ENCODE measurements around the gene PIK3R4. TPM values are rescaled to one million over a fixed set of nuclear protein-coding genes. Genes with fewer than 3 reads are reported as not detected.

The PIK3R4 gene
- total RNA-seq, 1 experiment from 2014 or later, result 20.0 TPM

DNA sequence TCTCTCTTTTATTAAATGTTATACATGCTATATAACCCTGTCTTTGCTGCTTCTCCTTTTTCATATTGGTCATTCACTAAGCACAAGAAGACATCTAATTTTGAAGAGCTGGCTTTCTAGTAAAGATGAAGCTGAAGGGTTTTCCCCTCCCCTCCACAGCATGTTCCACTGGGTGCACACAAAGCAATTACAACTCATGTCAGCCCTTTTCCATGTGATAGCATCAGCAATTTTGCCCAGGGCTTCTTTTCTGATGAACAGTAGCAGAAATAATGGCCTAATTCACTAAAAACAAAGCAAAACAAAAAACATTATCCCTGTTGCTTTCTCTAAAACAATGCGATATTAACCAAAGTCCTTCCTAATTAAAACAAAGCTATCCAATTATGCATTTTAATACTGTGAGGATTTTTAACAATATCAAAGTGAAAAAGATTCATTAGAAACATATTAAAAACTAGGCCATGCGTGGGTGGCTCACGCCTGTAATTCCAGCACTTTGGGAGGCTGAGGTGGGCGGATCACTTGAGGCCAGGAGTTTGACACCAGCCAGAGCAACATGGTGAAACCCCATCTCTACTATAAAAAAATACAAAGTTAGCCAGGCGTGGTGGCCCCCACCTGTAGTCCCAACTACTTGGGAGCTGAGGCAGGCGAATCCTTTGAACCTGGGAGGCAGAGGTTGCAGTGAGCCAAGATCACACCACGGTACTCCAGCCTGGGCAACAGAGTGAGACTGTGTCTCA lies 12.2 kb upstream of the PIK3R4 start:
- POLR2A ChIA-PET, result no interaction called here
- H3K9me3 Mint-ChIP-seq (ENCODE audit: unreplicated experiment), result no peaks in the 10 kb centered on the region

GRCh38 chr3:130757611-130758150 lies 11.1 kb upstream of the PIK3R4 start:
- H3K27me3 ChIP-seq (replicated peaks; ENCODE audit: control insufficient read depth, insufficient read depth, low read length), result no peaks in the 10 kb centered on the region
- H3K9me3 ChIP-seq, result no peaks in the 10 kb centered on the region
- ChIA-PET POLR2A (no interaction called here), CTCF (interaction anchor here (1.3 kb wide), 1 partner anchor 136 kb away, joined by 3 read pairs; the partner anchor contains the start of gene ATP2C1)
- Mint-ChIP-seq H3K27me3 (ENCODE audit: insufficient read depth, unreplicated experiment) (peaks cover 3% of the 10 kb centered on the region), H3K27ac (ENCODE audit: unreplicated experiment) (no peak overlapping the region), H3K9me3 (ENCODE audit: unreplicated experiment) (no peaks in the 10 kb centered on the region), H3K4me1 (ENCODE audit: low read depth, unreplicated experiment) (no peaks in the 10 kb centered on the region), H3K4me3 (ENCODE audit: unreplicated experiment) (no peak overlapping the region), H3K36me3 (ENCODE audit: insufficient read depth, unreplicated experiment) (no peaks in the 10 kb centered on the region)
- TF ChIP-seq CTCF (IDR thresholded peaks at IDR 0.05; ENCODE audit: insufficient read depth in 1 of 2, low read depth in 1 of 2, low read length in 1 of 2, severe bottlenecking in 1 of 2, unreplicated experiment in 1 of 2), result no peak
- no peaks in the 10 kb centered on the region for H3K4me1 ChIP-seq
- BruUV-seq (replicated peaks), result no TSS peak
- no peaks in the 10 kb centered on the region for H3K36me3 ChIP-seq (ENCODE audit: control insufficient read depth, insufficient read depth, low read length)
- no peak for DNase-seq
- H3K4me3 ChIP-seq (ENCODE audit: low read depth, low read length), result no peak overlapping the region
- intact Hi-C loops (cut with micrococcal nuclease; ENCODE audit: unreplicated experiment), result loop anchor here (10.0 kb wide), 1 partner anchor 483 kb away; no protein-coding TSS in a partner anchor

More for the DNA sequence above, 12.2 kb upstream of the PIK3R4 start:
- Mint-ChIP-seq H3K36me3 (ENCODE audit: insufficient read depth, unreplicated experiment) (no peaks in the 10 kb centered on the region), H3K27me3 (ENCODE audit: insufficient read depth, unreplicated experiment) (no peaks in the 10 kb centered on the region), H3K27ac (ENCODE audit: unreplicated experiment) (no peak overlapping the region), H3K4me1 (ENCODE audit: low read depth, unreplicated experiment) (no peaks in the 10 kb centered on the region), H3K4me3 (ENCODE audit: unreplicated experiment) (no peak overlapping the region)
- Histone ChIP-seq H3K27me3 (replicated peaks; ENCODE audit: control insufficient read depth, insufficient read depth, low read length) (no peaks in the 10 kb centered on the region), H3K4me1 (no peaks in the 10 kb centered on the region), H3K36me3 (ENCODE audit: control insufficient read depth, insufficient read depth, low read length) (no peaks in the 10 kb centered on the region), H3K4me3 (ENCODE audit: low read depth, low read length) (no peak overlapping the region), H3K9me3 (no peaks in the 10 kb centered on the region)
- DNase-seq, result no peak
- no TSS peak for BruUV-seq (replicated peaks)
- CTCF ChIA-PET, result interaction anchor here (1.3 kb wide), 1 partner anchor 135 kb away, joined by 3 read pairs; the partner anchor contains the start of gene ATP2C1
- intact Hi-C loops (cut with micrococcal nuclease; ENCODE audit: unreplicated experiment), result loop anchor here (1.0 to 10.0 kb wide), 2 partner anchors 135 to 484 kb away; no protein-coding TSS in a partner anchor
- no peak for TF ChIP-seq CTCF (IDR thresholded peaks at IDR 0.05; ENCODE audit: insufficient read depth in 1 of 2, low read depth in 1 of 2, low read length in 1 of 2, severe bottlenecking in 1 of 2, unreplicated experiment in 1 of 2)

- H3K27me3 Mint-ChIP-seq (ENCODE audit: insufficient read depth, unreplicated experiment), result peaks cover 3% of the 10 kb centered on the region
- no peaks in the 10 kb centered on the region for H3K4me1 ChIP-seq
- BruUV-seq (replicated peaks), result no TSS peak
- H3K9me3 Mint-ChIP-seq (ENCODE audit: unreplicated experiment), result no peaks in the 10 kb centered on the region
- no peak for TF ChIP-seq CTCF (IDR thresholded peaks at IDR 0.05; ENCODE audit: insufficient read depth in 1 of 2, low read depth in 1 of 2, low read length in 1 of 2, severe bottlenecking in 1 of 2, unreplicated experiment in 1 of 2)
- DNase-seq, result no peak
- no peaks in the 10 kb centered on the region for H3K9me3 ChIP-seq
- intact Hi-C loops (cut with micrococcal nuclease; ENCODE audit: unreplicated experiment), result loop anchor here (10.0 kb wide), 1 partner anchor 481 kb away; no protein-coding TSS in a partner anchor
- H3K36me3 ChIP-seq (ENCODE audit: control insufficient read depth, insufficient read depth, low read length), result no peaks in the 10 kb centered on the region
- H3K27ac Mint-ChIP-seq (ENCODE audit: unreplicated experiment), result no peak overlapping the region
- H3K36me3 Mint-ChIP-seq (ENCODE audit: insufficient read depth, unreplicated experiment), result no peaks in the 10 kb centered on the region
- H3K4me3 Mint-ChIP-seq (ENCODE audit: unreplicated experiment), result no peak overlapping the region
- CTCF ChIA-PET, result no interaction called here
- no peak overlapping the region for H3K4me3 ChIP-seq (ENCODE audit: low read depth, low read length)
- POLR2A ChIA-PET, result no interaction called here
- no peaks in the 10 kb centered on the region for H3K27me3 ChIP-seq (replicated peaks; ENCODE audit: control insufficient read depth, insufficient read depth, low read length)
- H3K4me1 Mint-ChIP-seq (ENCODE audit: low read depth, unreplicated experiment), result no peaks in the 10 kb centered on the region
Measured at GRCh38 chr3:130755666-130756065, 9.0 kb upstream of the PIK3R4 start.

Measured in Caco-2 (cell line).